Activated naive CD8-positive, alpha-beta T cell treated with anti-CD3 and anti-CD28 coated beads, Interleukin-2, amount 50 U/mL, for 24 hours (primary cell): ENCODE data around the gene METTL23.
A peak's percentile ranks its signal among the peaks of the same experiment; 100 is the strongest.
"Not testable (repeated sequence)": the region's sequence is repeated elsewhere in the genome, so short reads cannot be mapped to it uniquely, and the experiment has no call there.

ENCODE experiments used
- ATAC-seq: fragments of 150-1000 bp; cut with Tn5 transposase; one replicate; pipeline ENCODE4 v1.10.0; 2021
- DNase-seq: peaks from one replicate; pipeline ENCODE4 v3.0.0; 2021
- H3K27ac Mint-ChIP-seq: one replicate; pipeline ENCODE4 v1.8.0; 2021; ENCODE audit warnings: mild to moderate bottlenecking, mixed read lengths
- H3K27me3 Mint-ChIP-seq: one replicate; pipeline ENCODE4 v1.8.0; 2021; ENCODE audit warnings: mixed read lengths
- H3K36me3 Mint-ChIP-seq: one replicate; pipeline ENCODE4 v1.8.0; 2021; ENCODE audit warnings: low read depth, mixed read lengths
- H3K4me1 Mint-ChIP-seq: one replicate; pipeline ENCODE4 v1.8.0; 2021; ENCODE audit warnings: mixed read lengths
- H3K4me3 Mint-ChIP-seq: one replicate; pipeline ENCODE4 v1.8.0; 2021; ENCODE audit warnings: mild to moderate bottlenecking, moderate library complexity, mixed read lengths
- H3K9me3 Mint-ChIP-seq: one replicate; pipeline ENCODE4 v1.8.0; 2021; ENCODE audit warnings: mixed read lengths

The METTL23 gene

GRCh38 chr17:76687298-76688164 lies 39.1 kb upstream of the METTL23 start:
- Mint-ChIP-seq H3K9me3 (no peaks in the 10 kb centered on the region), H3K4me3 (no peak overlapping the region), H3K4me1 (no peaks in the 10 kb centered on the region), H3K27me3 (no peaks in the 10 kb centered on the region), H3K36me3 (no peaks in the 10 kb centered on the region), H3K27ac (no peak overlapping the region)
- ATAC-seq (no peak), DNase-seq (no peak)

- no peak for ATAC-seq
- Mint-ChIP-seq H3K27me3 (no peaks in the 10 kb centered on the region), H3K4me1 (no peaks in the 10 kb centered on the region), H3K36me3 (no peaks in the 10 kb centered on the region), H3K4me3 (no peak overlapping the region), H3K9me3 (no peaks in the 10 kb centered on the region), H3K27ac (no peak overlapping the region)
- no peak for DNase-seq
These were observed 38.4 kb upstream of the METTL23 start for GRCh38 chr17:76688165-76688622.

- Mint-ChIP-seq H3K27ac (no peak overlapping the region), H3K4me3 (no peak overlapping the region), H3K27me3 (no peaks in the 10 kb centered on the region), H3K36me3 (no peaks in the 10 kb centered on the region), H3K4me1 (no peaks in the 10 kb centered on the region), H3K9me3 (no peaks in the 10 kb centered on the region)
- DNase-seq (no peak), ATAC-seq (no peak)
These were observed 36.8 kb upstream of the METTL23 start for GRCh38 chr17:76689859-76690258.

DNA sequence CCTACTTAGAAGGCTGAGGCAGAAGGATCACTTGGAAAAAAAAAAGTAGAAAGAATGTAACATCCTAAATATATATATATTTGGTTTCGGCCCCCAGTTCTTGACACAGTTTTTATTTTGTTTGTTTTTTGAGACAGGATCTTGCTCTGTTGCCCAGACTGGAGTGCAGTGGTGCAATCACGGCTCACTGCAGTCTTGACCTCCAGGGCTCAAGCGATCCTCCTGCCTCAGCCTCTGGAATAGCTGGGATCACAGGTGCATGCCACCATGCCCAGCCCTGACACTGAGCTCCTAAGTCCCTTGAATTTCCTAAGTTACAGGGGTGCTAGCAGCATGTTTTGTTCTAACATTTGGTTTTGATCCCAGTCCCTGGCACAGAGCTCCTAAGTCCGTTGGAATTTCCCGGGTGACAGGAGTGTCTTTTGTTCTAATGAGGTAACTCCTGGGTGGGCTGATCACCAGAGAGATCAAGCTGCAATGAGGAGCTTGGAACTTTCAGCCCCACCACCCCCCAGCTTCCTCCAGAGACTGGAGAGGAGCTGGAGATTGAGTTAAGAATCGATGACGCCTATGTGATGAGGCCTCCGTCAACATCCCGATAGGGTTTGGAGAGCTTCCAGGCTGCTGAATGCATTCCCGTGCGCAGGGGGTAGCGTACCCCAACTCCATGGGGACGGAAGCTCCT lies 35.9 kb upstream of the METTL23 start:
- H3K9me3 Mint-ChIP-seq = no peaks in the 10 kb centered on the region
- H3K36me3 Mint-ChIP-seq = no peaks in the 10 kb centered on the region
- no peaks in the 10 kb centered on the region for H3K4me1 Mint-ChIP-seq
- no peak overlapping the region for H3K27ac Mint-ChIP-seq
- no peak for DNase-seq
- ATAC-seq = no peak
- H3K27me3 Mint-ChIP-seq = no peaks in the 10 kb centered on the region
- no peak overlapping the region for H3K4me3 Mint-ChIP-seq

- H3K27ac Mint-ChIP-seq = no peak overlapping the region
- no peak overlapping the region for H3K4me3 Mint-ChIP-seq
- no peaks in the 10 kb centered on the region for H3K27me3 Mint-ChIP-seq
These were observed 35.1 kb upstream of the METTL23 start for GRCh38 chr17:76691379-76692191.

DNA sequence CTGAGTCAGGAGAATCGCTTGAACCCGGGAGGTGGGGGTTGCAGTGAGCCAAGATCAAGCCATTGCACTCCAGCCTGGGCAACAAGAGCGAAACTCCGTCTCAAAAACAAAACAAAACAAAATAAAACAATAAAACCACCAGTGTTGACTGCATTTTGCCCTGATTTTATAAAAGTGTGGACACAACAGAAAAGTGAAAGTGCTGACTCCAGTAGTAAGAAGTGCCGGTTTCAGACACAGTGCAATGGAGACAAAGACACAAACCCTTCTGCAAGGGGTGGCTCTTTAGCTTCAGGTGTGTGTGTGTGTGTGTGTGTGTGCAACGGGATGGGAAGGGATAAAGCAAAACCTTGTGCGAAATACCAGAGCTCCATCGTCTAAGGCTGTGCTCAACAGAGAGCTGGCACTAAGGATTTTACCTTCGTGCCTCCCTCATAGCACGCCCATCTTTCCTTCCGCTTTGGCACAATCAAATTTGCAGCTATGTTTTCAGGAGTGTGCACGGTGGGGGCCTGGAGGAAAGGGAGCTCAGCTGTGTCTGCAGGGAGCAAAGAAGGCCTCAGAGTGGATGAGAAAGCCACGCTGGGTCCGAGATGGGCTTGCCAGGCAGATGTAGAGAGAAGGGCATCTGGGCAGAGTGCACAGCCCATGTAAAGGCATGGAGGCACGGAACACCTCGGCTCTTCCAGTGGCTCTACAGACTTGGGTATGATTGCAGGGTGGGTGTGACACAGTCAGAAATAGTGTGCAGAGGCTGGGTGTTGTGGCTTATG lies 31.4 kb upstream of the METTL23 start:
- H3K4me3 Mint-ChIP-seq = no peak overlapping the region

More at GRCh38 chr17:76691379-76692191, 35.1 kb upstream of the METTL23 start:
- no peaks in the 10 kb centered on the region for H3K9me3 Mint-ChIP-seq
- no peaks in the 10 kb centered on the region for H3K4me1 Mint-ChIP-seq
- no peak for ATAC-seq
- DNase-seq = no peak
- H3K36me3 Mint-ChIP-seq = no peaks in the 10 kb centered on the region

GRCh38 chr17:76696763-76697701 lies 29.6 kb upstream of the METTL23 start:
- H3K4me1 Mint-ChIP-seq = peaks cover 3% of the 10 kb centered on the region
- no peaks in the 10 kb centered on the region for H3K27me3 Mint-ChIP-seq
- DNase-seq (no peak), ATAC-seq (no peak)
- no peaks in the 10 kb centered on the region for H3K9me3 Mint-ChIP-seq
- no peak overlapping the region for H3K27ac Mint-ChIP-seq
- H3K4me3 Mint-ChIP-seq = no peak overlapping the region
- H3K36me3 Mint-ChIP-seq = no peaks in the 10 kb centered on the region

More for the DNA sequence above, 31.4 kb upstream of the METTL23 start:
- no peaks in the 10 kb centered on the region for H3K27me3 Mint-ChIP-seq
- ATAC-seq (no peak), DNase-seq (no peak)
- H3K27ac Mint-ChIP-seq = no peak overlapping the region
- no peaks in the 10 kb centered on the region for H3K4me1 Mint-ChIP-seq
- H3K36me3 Mint-ChIP-seq = no peaks in the 10 kb centered on the region
- no peaks in the 10 kb centered on the region for H3K9me3 Mint-ChIP-seq

- no peaks in the 10 kb centered on the region for H3K9me3 Mint-ChIP-seq
- H3K27ac Mint-ChIP-seq = no peak overlapping the region
- H3K4me1 Mint-ChIP-seq = peaks cover 3% of the 10 kb centered on the region
- H3K27me3 Mint-ChIP-seq = no peaks in the 10 kb centered on the region
- H3K36me3 Mint-ChIP-seq = no peaks in the 10 kb centered on the region
- H3K4me3 Mint-ChIP-seq = no peak overlapping the region
- ATAC-seq (no peak), DNase-seq (no peak)
These were observed 28.8 kb upstream of the METTL23 start for GRCh38 chr17:76697702-76698465.

- ATAC-seq, H3K36me3 Mint-ChIP-seq, H3K27ac Mint-ChIP-seq, H3K4me3 Mint-ChIP-seq, H3K4me1 Mint-ChIP-seq, DNase-seq, H3K9me3 Mint-ChIP-seq, H3K27me3 Mint-ChIP-seq: not testable (repeated sequence)
These were observed 28.1 kb upstream of the METTL23 start for GRCh38 chr17:76698466-76698977.

GRCh38 chr17:76700270-76700616 lies 26.4 kb upstream of the METTL23 start:
- H3K27ac Mint-ChIP-seq = no peak overlapping the region
- H3K9me3 Mint-ChIP-seq = no peaks in the 10 kb centered on the region
- peaks cover 3% of the 10 kb centered on the region for H3K4me1 Mint-ChIP-seq
- DNase-seq (no peak), ATAC-seq (no peak)
- H3K27me3 Mint-ChIP-seq = no peaks in the 10 kb centered on the region
- H3K36me3 Mint-ChIP-seq = no peaks in the 10 kb centered on the region
- no peak overlapping the region for H3K4me3 Mint-ChIP-seq

- Mint-ChIP-seq H3K9me3 (no peaks in the 10 kb centered on the region), H3K36me3 (no peaks in the 10 kb centered on the region), H3K4me3 (no peak overlapping the region), H3K27ac (no peak overlapping the region), H3K27me3 (no peaks in the 10 kb centered on the region), H3K4me1 (peaks cover 3% of the 10 kb centered on the region)
- no peak for DNase-seq
- peak; percentile 33 for ATAC-seq
These were observed 25.8 kb upstream of the METTL23 start for GRCh38 chr17:76700617-76701470.

DNA sequence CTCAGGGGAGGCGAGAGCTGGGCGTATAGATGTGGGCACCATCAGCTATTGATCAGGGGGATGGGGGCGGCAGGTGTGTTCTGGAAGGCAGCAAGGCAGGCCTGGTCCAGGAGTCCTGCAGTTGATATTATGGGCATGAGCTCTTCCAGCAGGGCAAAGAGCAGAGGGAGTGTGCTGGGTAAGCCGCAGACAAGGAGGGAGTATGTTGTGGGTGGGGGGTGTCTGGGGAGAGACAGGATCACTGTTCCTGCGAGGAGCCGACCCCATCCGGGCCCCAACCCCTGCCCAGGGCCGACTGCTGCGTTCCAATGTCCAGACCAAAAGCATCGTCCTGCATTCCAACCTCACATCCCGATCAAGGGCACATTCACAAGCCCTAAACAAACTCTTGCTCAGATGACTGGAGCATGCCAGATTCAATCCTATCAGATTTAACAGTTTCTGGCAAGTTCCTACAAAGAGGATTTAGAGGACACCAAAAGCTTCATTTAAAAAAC lies 25.1 kb upstream of the METTL23 start:
- DNase-seq = no peak
- Mint-ChIP-seq H3K4me1 (peaks cover 3% of the 10 kb centered on the region), H3K36me3 (no peaks in the 10 kb centered on the region), H3K27ac (no peak overlapping the region), H3K27me3 (no peaks in the 10 kb centered on the region), H3K9me3 (no peaks in the 10 kb centered on the region), H3K4me3 (no peak overlapping the region)
- no peak for ATAC-seq
